OCI-LY7 (cell line): Measurements from ENCODE around the gene NOP16. TPM values are rescaled to one million over a fixed set of nuclear protein-coding genes. Genes with fewer than 3 reads are reported as not detected.

Source experiments
- BruUV-seq: library from RNA; stranded (reverse); fragments of 400-500 nt; replicated peaks from 2 replicates; lab custom pipeline; 2021; lab: Mats Ljungman, UMichigan
- CTCF ChIA-PET: fragments of 300-600 bp; sonication (Branson Sonifier 250); formaldehyde crosslinking; loops from one replicate; lab custom pipeline; 2022; ENCODE audit warnings: antibody characterized with exemption; ENCODE audit not compliant: unreplicated experiment; lab: Charles Lee
- POLR2A ChIA-PET: fragments of 300-600 bp; sonication (Branson Sonifier 250); formaldehyde crosslinking; loops from one replicate; lab custom pipeline; 2022; ENCODE audit warnings: antibody characterized with exemption; lab: Charles Lee
- DNase-seq: peaks from one replicate; pipeline ENCODE4 v3.0.0-alpha.2; 2015; ENCODE audit warnings: low spot score
- H2AFZ ChIP-seq: fragments of 200-600 bp; sonication (generic), shearing (Covaris generic); 2 replicates; pipeline ENCODE4 v1.6.1; 2014; ENCODE audit warnings: mild to moderate bottlenecking, antibody characterized with exemption, low read length, moderate library complexity
- H3K27ac ChIP-seq: fragments of 200-600 bp; sonication (generic); 2 replicates; pipeline ENCODE4 v1.5.1; 2014; ENCODE audit warnings: mixed run types, low read depth, mild to moderate bottlenecking, moderate library complexity, low read length, inconsistent platforms; ENCODE audit not compliant: poor library complexity, severe bottlenecking
- H3K36me3 ChIP-seq: fragments of 200-600 bp; sonication (generic); 2 replicates; pipeline ENCODE4 v1.6.1; 2014; ENCODE audit warnings: mild to moderate bottlenecking, antibody characterized with exemption, low read length, moderate library complexity, mixed read lengths; ENCODE audit not compliant: insufficient read depth
- H3K4me1 ChIP-seq: fragments of 200-600 bp; sonication (generic); 2 replicates; pipeline ENCODE4 v1.5.1; 2014; ENCODE audit warnings: mild to moderate bottlenecking, low read length; ENCODE audit not compliant: insufficient read depth, poor library complexity, severe bottlenecking
- H3K4me2 ChIP-seq: fragments of 200-600 bp; sonication (generic); 2 replicates; pipeline ENCODE4 v1.6.1; 2014; ENCODE audit warnings: mild to moderate bottlenecking, low read length
- H3K4me3 ChIP-seq: fragments of 200-600 bp; sonication (generic); 2 replicates; pipeline ENCODE4 v1.5.1; 2014; ENCODE audit warnings: mild to moderate bottlenecking, low read depth, low read length; ENCODE audit not compliant: poor library complexity, severe bottlenecking
- H3K79me2 ChIP-seq: fragments of 200-600 bp; sonication (generic); 2 replicates; pipeline ENCODE4 v1.6.1; 2016; ENCODE audit warnings: low read depth, mild to moderate bottlenecking, low read length, moderate library complexity, mixed read lengths; ENCODE audit not compliant: insufficient read depth
- H3K9me2 ChIP-seq: fragments of 200-600 bp; sonication (generic); 2 replicates; pipeline ENCODE4 v1.6.1; 2016; ENCODE audit warnings: mild to moderate bottlenecking, low read length, mixed read lengths; ENCODE audit not compliant: insufficient read depth
- H3K9me3 ChIP-seq: fragments of 200-600 bp; sonication (generic); 2 replicates; pipeline ENCODE4 v1.6.1; 2014; ENCODE audit warnings: mild to moderate bottlenecking, mixed run types, low read length, mixed read lengths
- H4K20me1 ChIP-seq: fragments of 200-600 bp; sonication (generic); 2 replicates; pipeline ENCODE4 v1.6.1; 2014; ENCODE audit warnings: mild to moderate bottlenecking, antibody characterized with exemption, low read length, moderate library complexity, mixed read lengths; ENCODE audit not compliant: insufficient read depth
- EZH2phosphoT487 ChIP-seq: fragments of 200-600 bp; sonication (generic); IDR thresholded peaks from 2 replicates; pipeline ENCODE4 v1.6.1; 2018; ENCODE audit warnings: low read depth, borderline replicate concordance, mild to moderate bottlenecking, mixed run types, antibody characterized with exemption, low read length, moderate library complexity, mixed read lengths
- intact Hi-C: fragments of 100-400 bp; cut with micrococcal nuclease; formaldehyde crosslinking; loops from one replicate; pipeline ENCODE4 v1.10.0; 2022; ENCODE audit not compliant: unreplicated experiment
- total RNA-seq, 2 experiments: library from RNA; depleted of rRNA in 1 of 2; stranded (reverse); fragments of >200 nt in 1 of 2; shearing (Covaris generic) in 1 of 2; gene quantifications; 2 replicates each; pipeline ENCODE4 v1.2.3, GENCODE V29; 2014 to 2022
- TF ChIP-seq, protein P1 (sequence below): fragments of 200-600 bp; sonication (generic); conservative IDR thresholded peaks from 2 replicates; pipeline ENCODE4 v1.5.1; 2014; ENCODE audit warnings: mild to moderate bottlenecking, antibody characterized with exemption, low read length, moderate library complexity, mixed read lengths

Gene NOP16
- total RNA-seq, 2 experiments from 2014 or later, result 83.8 to 86.4 TPM

DNA sequence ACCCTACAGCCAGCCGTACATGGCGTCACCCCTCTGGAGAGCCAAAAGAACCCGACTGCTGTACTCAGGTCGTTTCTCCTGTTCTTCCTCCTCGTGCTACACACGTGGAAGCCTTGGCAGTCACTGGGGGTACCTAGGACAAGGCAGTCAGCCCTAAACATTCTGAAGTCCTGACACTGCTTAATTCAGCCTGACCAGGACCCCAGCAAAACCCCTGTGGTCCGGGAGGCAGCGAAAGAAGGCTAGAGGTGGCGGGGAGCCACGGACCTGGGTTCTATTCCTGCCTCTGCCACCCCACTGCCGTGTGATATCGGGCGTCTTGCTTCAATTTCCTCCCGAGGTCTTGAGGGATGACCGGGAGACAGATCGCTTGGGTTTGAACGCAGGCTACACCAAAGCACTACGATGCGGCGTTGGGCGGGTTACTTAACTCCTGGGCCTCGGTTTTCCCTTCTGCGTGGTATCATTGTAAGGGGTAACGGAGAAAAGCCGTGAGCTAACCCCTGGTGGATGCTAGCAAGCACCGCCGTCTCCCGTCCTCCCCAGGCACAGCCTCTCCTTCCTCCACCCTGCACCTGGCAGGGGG lies 23.5 kb downstream of the NOP16 start:
- no peaks in the 10 kb centered on the region for H3K9me3 ChIP-seq
- TF ChIP-seq, protein P1, sequence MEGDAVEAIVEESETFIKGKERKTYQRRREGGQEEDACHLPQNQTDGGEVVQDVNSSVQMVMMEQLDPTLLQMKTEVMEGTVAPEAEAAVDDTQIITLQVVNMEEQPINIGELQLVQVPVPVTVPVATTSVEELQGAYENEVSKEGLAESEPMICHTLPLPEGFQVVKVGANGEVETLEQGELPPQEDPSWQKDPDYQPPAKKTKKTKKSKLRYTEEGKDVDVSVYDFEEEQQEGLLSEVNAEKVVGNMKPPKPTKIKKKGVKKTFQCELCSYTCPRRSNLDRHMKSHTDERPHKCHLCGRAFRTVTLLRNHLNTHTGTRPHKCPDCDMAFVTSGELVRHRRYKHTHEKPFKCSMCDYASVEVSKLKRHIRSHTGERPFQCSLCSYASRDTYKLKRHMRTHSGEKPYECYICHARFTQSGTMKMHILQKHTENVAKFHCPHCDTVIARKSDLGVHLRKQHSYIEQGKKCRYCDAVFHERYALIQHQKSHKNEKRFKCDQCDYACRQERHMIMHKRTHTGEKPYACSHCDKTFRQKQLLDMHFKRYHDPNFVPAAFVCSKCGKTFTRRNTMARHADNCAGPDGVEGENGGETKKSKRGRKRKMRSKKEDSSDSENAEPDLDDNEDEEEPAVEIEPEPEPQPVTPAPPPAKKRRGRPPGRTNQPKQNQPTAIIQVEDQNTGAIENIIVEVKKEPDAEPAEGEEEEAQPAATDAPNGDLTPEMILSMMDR, result no peak
- no peak for TF ChIP-seq EZH2phosphoT487
- peaks cover 14% of the 10 kb centered on the region for H3K79me2 ChIP-seq
- intact Hi-C loops, result no loop called here
- H3K4me3 ChIP-seq, result no peak overlapping the region
- H3K9me2 ChIP-seq, result no peaks in the 10 kb centered on the region
- no peak overlapping the region for H2AFZ ChIP-seq
- BruUV-seq, result no TSS peak
- no peaks in the 10 kb centered on the region for H4K20me1 ChIP-seq
- ChIA-PET POLR2A (no interaction called here), CTCF (no interaction called here)
- peaks cover 16% of the 10 kb centered on the region for H3K4me1 ChIP-seq
- no peak overlapping the region for H3K27ac ChIP-seq
- peak overlapping the region; percentile 41; the same call in 1 of the 2 replicates for H3K4me2 ChIP-seq
- no peak for DNase-seq
- H3K36me3 ChIP-seq, result peaks cover under 1% of the 10 kb centered on the region; the same call in 1 of the 2 replicates

DNA sequence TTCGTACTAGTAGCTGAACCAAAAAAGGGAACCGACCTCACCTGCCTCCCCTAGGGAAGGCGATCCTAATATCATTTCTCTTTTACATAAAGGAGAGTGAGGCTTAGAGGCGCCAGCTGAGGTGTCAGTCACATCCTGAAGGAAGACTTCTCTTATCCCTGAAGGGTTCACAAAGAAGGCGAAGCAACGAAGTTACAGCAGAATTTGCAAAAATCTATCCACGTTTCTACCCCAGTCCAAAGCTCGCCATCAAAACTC lies 26.2 kb downstream of the NOP16 start:
- H3K4me3 ChIP-seq, result peak overlapping the region; percentile 91
- peak; percentile 53 for DNase-seq
- peaks cover 24% of the 10 kb centered on the region for H3K36me3 ChIP-seq
- peak overlapping the region; percentile 93 for H3K4me2 ChIP-seq
- peaks cover 21% of the 10 kb centered on the region for H3K4me1 ChIP-seq
- no TSS peak for BruUV-seq
- peaks cover 23% of the 10 kb centered on the region for H3K79me2 ChIP-seq
- CTCF ChIA-PET, result interaction anchor here (0.6 kb wide), 2 partner anchors 19 to 21 kb away, joined by 3 to 9 read pairs; no protein-coding TSS in a partner anchor
- POLR2A ChIA-PET, result interaction anchor here (0.5 to 2.5 kb wide), 12 partner anchors 8 to 1791 kb away, joined by 3 to 9 read pairs (median 4); partner anchors contain the start of genes HIGD2A, NHP2, NOP16 and RNF44
- H4K20me1 ChIP-seq, result no peaks in the 10 kb centered on the region
- H3K9me2 ChIP-seq, result no peaks in the 10 kb centered on the region
- H3K9me3 ChIP-seq, result no peaks in the 10 kb centered on the region
- no peak overlapping the region for H3K27ac ChIP-seq
- peak overlapping the region; percentile 93 for H2AFZ ChIP-seq
- intact Hi-C loops, result no loop called here
- TF ChIP-seq EZH2phosphoT487, result no peak
- TF ChIP-seq, protein P1, result no peak
